GM12878 (cell line): ENCODE results near the gene ISG20L2. TPM values are rescaled to one million over a fixed set of nuclear protein-coding genes. Genes with fewer than 3 reads are reported as not detected.

Source experiments
- ATAC-seq: fragments of 200-7000 bp; cut with Tn5 transposase; 3 replicates; pipeline ENCODE4 v1.9.1; 2020; ENCODE audit warnings: mild to moderate bottlenecking, moderate library complexity
- BruUV-seq: library from RNA; stranded (reverse); fragments of 400-500 nt; replicated peaks from 2 replicates; lab custom pipeline; 2021; lab: Mats Ljungman, UMichigan
- CTCF ChIA-PET: fragments of 300-600 bp; sonication (Branson Sonifier 250); formaldehyde crosslinking; extraction: SDS; loops from one replicate; lab custom pipeline; 2021; ENCODE audit warnings: inconsistent platforms; lab: Yijun Ruan, JAX
- POLR2A ChIA-PET: fragments of 350-600 bp; formaldehyde crosslinking; extraction: SDS; loops from one replicate; lab custom pipeline; 2021; ENCODE audit warnings: inconsistent platforms; lab: Charles Lee
- RAD21 ChIA-PET: fragments of 300-600 bp; sonication (Branson Sonifier 250); formaldehyde crosslinking; loops from one replicate; lab custom pipeline; 2023; ENCODE audit warnings: antibody characterized with exemption; ENCODE audit not compliant: unreplicated experiment; lab: Charles Lee
- SMC1A ChIA-PET: fragments of 300-600 bp; sonication (Branson Sonifier 250); formaldehyde crosslinking; loops from one replicate; lab custom pipeline; 2023; ENCODE audit not compliant: unreplicated experiment, uncharacterized antibody; lab: Charles Lee
- DNase-seq: peaks from one replicate; pipeline ENCODE4 v3.0.0-alpha.2; 2011; ENCODE audit warnings: low read depth, low spot score
- FAIRE-seq: peaks from 3 replicates; lab custom pipeline; 2011; peaks lifted over from hg19 to GRCh38; lab: Jason Lieb, UNC
- H2AFZ ChIP-seq: 2 replicates; pipeline ENCODE4 v1.6.0; 2011; ENCODE audit warnings: low read depth, low read length, control low read depth; ENCODE audit not compliant: control insufficient read depth
- H3K27ac ChIP-seq: 2 replicates; pipeline ENCODE4 v1.5.1; 2011; ENCODE audit warnings: control low read depth; ENCODE audit not compliant: control insufficient read depth, insufficient read depth
- H3K27me3 ChIP-seq, 2 experiments: replicated peaks in 1 of 2; 2 replicates each; pipeline versions ENCODE4 v1.6.0 to v1.6.1; 2011; ENCODE audit warnings: low read length in 1 of 2; ENCODE audit not compliant: control insufficient read depth in 2 of 2, insufficient read depth in 2 of 2
- H3K36me3 ChIP-seq, 2 experiments: 2 replicates each; pipeline ENCODE4 v1.5.1; 2011; ENCODE audit warnings: low read length in 1 of 2; ENCODE audit not compliant: control insufficient read depth in 2 of 2, insufficient read depth in 2 of 2
- H3K4me1 ChIP-seq: 2 replicates; pipeline ENCODE4 v1.6.1; 2011; ENCODE audit warnings: mild to moderate bottlenecking, low read length, moderate library complexity, mixed read lengths; ENCODE audit not compliant: control insufficient read depth, insufficient read depth
- H3K4me2 ChIP-seq: 2 replicates; pipeline ENCODE4 v1.6.0; 2011; ENCODE audit warnings: control low read depth; ENCODE audit not compliant: control insufficient read depth, insufficient read depth
- H3K4me3 ChIP-seq: fragments of 200-600 bp; sonication (generic); 2 replicates; pipeline ENCODE4 v1.5.1; 2016
- H3K79me2 ChIP-seq: 2 replicates; pipeline ENCODE4 v1.6.0; 2011; ENCODE audit warnings: low read length; ENCODE audit not compliant: control insufficient read depth, insufficient read depth
- H3K9ac ChIP-seq: 2 replicates; pipeline ENCODE4 v1.8.0; 2011; ENCODE audit warnings: low read length, control low read depth, mixed read lengths; ENCODE audit not compliant: control insufficient read depth, insufficient read depth
- H3K9me3 ChIP-seq: replicated peaks from 3 replicates; pipeline ENCODE4 v1.5.1; 2011; ENCODE audit warnings: mild to moderate bottlenecking, low read length; ENCODE audit not compliant: control insufficient read depth, insufficient read depth
- H4K20me1 ChIP-seq: 2 replicates; pipeline ENCODE4 v1.6.0; 2011; ENCODE audit not compliant: control insufficient read depth, insufficient read depth
- BHLHE40 ChIP-seq, 2 experiments: fragments of 450-650 bp in 1 of 2; IDR thresholded peaks; 2 replicates each; pipeline ENCODE4 v1.6.1; 2011 to 2017; ENCODE audit warnings: low read depth in 2 of 2, borderline replicate concordance in 1 of 2, improper control_type of control experiment in 1 of 2, low read length in 1 of 2, mild to moderate bottlenecking in 1 of 2
- EED ChIP-seq: sonication (generic); IDR thresholded peaks from 2 replicates; pipeline ENCODE4 v1.6.1; 2016; ENCODE audit warnings: antibody characterized with exemption, low read depth
- ETV6 ChIP-seq, 2 experiments: fragments of 450-650 bp in 1 of 2; IDR thresholded peaks in 1 of 2; conservative IDR thresholded peaks in 1 of 2; 2 replicates each; pipeline ENCODE4 v1.6.1; 2014; ENCODE audit warnings: antibody characterized with exemption in 1 of 2, borderline replicate concordance in 1 of 2, low read depth in 1 of 2, mild to moderate bottlenecking in 1 of 2, moderate library complexity in 1 of 2
- GATAD2B ChIP-seq: fragments of 450-650 bp; conservative IDR thresholded peaks from 2 replicates; pipeline ENCODE4 v1.6.1; 2017; ENCODE audit warnings: low read depth, mild to moderate bottlenecking, moderate library complexity
- KAT2A ChIP-seq: conservative IDR thresholded peaks from 2 replicates; pipeline ENCODE4 v1.6.1; 2011; ENCODE audit warnings: low read depth, low read length; ENCODE audit not compliant: control insufficient read depth
- KLF5 ChIP-seq: fragments of 450-650 bp; IDR thresholded peaks from 2 replicates; pipeline ENCODE4 v1.6.1; 2014; ENCODE audit warnings: mild to moderate bottlenecking; ENCODE audit not compliant: partially characterized antibody
- PML ChIP-seq: IDR thresholded peaks from 2 replicates; pipeline ENCODE4 v1.6.1; 2012; ENCODE audit warnings: low read length, inconsistent platforms
- PRDM15 ChIP-seq: fragments of 450-650 bp; formaldehyde crosslinking; IDR thresholded peaks from 2 replicates; pipeline ENCODE4 v1.4.0; 2020; ENCODE audit warnings: mild to moderate bottlenecking, moderate library complexity
- RAD21 ChIP-seq: IDR thresholded peaks from 2 replicates; pipeline ENCODE4 v1.6.1; 2011; ENCODE audit warnings: mild to moderate bottlenecking, low read depth, low read length, moderate library complexity; ENCODE audit not compliant: insufficient read depth
- SIN3A ChIP-seq: IDR thresholded peaks from 2 replicates; pipeline ENCODE4 v1.6.1; 2012; ENCODE audit warnings: low read depth, low read length, improper control_type of control experiment
- USF1 ChIP-seq: IDR thresholded peaks from 2 replicates; pipeline ENCODE4 v1.6.1; 2011; ENCODE audit warnings: borderline replicate concordance, low read depth, mild to moderate bottlenecking, moderate library complexity, mixed read lengths, low read length; ENCODE audit not compliant: insufficient read depth; ENCODE audit errors: extremely low read length
- ZBTB33 ChIP-seq: fragments of 450-650 bp; IDR thresholded peaks from 2 replicates; pipeline ENCODE4 v1.6.1; 2017; ENCODE audit warnings: mild to moderate bottlenecking
- ZNF384 ChIP-seq: IDR thresholded peaks from 2 replicates; pipeline ENCODE4 v1.6.1; 2012; ENCODE audit warnings: low read depth, mild to moderate bottlenecking, low read length, improper control_type of control experiment, borderline replicate concordance
- WGBS: methylation state at CpG from one replicate; pipeline ENCODE4 v1.1.6; 2016; ENCODE audit warnings: low lambda C conversion rate; ENCODE audit not compliant: insufficient replicate concordance, insufficient coverage; ENCODE audit errors: missing lambda C conversion rate; 5-methylcytosine and 5-hydroxymethylcytosine counted together
- in situ Hi-C: fragments of 300-500 bp; cut with MboI; formaldehyde crosslinking; loops from 9 replicates; pipeline ENCODE4 v1.14.3; 2018; ENCODE audit warnings: mixed read lengths
- intact Hi-C: fragments of 100-400 bp; cut with micrococcal nuclease; formaldehyde crosslinking; loops from one replicate; pipeline ENCODE4 v1.14.2; 2022; ENCODE audit not compliant: unreplicated experiment
- polyA plus RNA-seq, 11 experiments: library from polyadenylated mRNA; depleted of rRNA in 4 of 11; unstranded in 6 of 11; stranded (reverse) in 5 of 11; fragments of >200 nt; fragmentation: Nextera tagmentation in 4 of 11; fragmentation: Illumina TruSeq in 1 of 11; extraction: Ambion mirVana in 4 of 11; extraction: Trizol in 1 of 11; gene quantifications; 1 replicate in 1 of 11; 2 replicates in 10 of 11; pipeline versions ENCODE4 v1.2.1 to v1.2.3, GENCODE V29; 2011 to 2016; ENCODE audit warnings: inconsistent platforms in 2 of 11, missing spikeins in 2 of 11, low read depth in 1 of 11
- total RNA-seq, 4 experiments: library from RNA; depleted of rRNA in 3 of 4; stranded (reverse); fragments of >200 nt in 3 of 4; fragmentation: Illumina TruSeq in 1 of 4; extraction: Trizol in 1 of 4; gene quantifications; 2 replicates each; pipeline versions ENCODE4 v1.2.1 to v1.2.3, GENCODE V29; 2013 to 2021

The ISG20L2 gene
- total and polyA plus RNA-seq, 10 of the 15 experiments (the other 5 are each of a cell fraction or from before 2014, with no cell fraction given) = 16.4 to 111 (median 48.0) TPM

- TF ChIP-seq PRDM15 (CRISPR knock-in tag) (no peak), ETV6 (conservative IDR thresholded peaks at IDR 0.05 in 1 of 2, IDR thresholded peaks at IDR 0.05 in 1 of 2; ENCODE audit: borderline replicate concordance in 1 of 2, low read depth in 1 of 2) (no peak)
Observed at GRCh38 chr1:156708218-156708661, 20.3 kb downstream of the ISG20L2 start (continued).

- FAIRE-seq (no peak), DNase-seq (no peak), ATAC-seq (no peak)
- POLR2A ChIA-PET = interaction anchor here (1.4 kb wide), 1 partner anchor 21 kb away, joined by 4 read pairs; the partner anchor contains the start of genes ISG20L2 and METTL25B
- no peaks in the 10 kb centered on the region; the same call in 1 of the 2 replicates for H4K20me1 ChIP-seq
- no peaks in the 10 kb centered on the region for H3K9me3 ChIP-seq
- H3K9ac ChIP-seq = no peak overlapping the region
- intact Hi-C loops (no loop called here), in situ Hi-C loops (no loop called here)
- CTCF ChIA-PET = interaction anchor here (0.6 to 9.5 kb wide), 12 partner anchors 11 to 432 kb away, joined by 3 to 157 read pairs (median 10); partner anchors contain the start of genes INSRR, ISG20L2, METTL25B and NTRK1
- H3K4me1 ChIP-seq = peaks cover 6% of the 10 kb centered on the region
- H3K4me2 ChIP-seq = no peak overlapping the region
- no peaks in the 10 kb centered on the region for H3K79me2 ChIP-seq
- SMC1A ChIA-PET = interaction anchor here (0.9 to 2.4 kb wide), 5 partner anchors 16 to 23 kb away, joined by 3 to 11 read pairs (median 7); no protein-coding TSS in a partner anchor
- WGBS = 38% methylated on average over 7 of the region's 8 CpGs
- peaks cover 10 to 15% of the 10 kb centered on the region in 2 experiments for H3K27me3 ChIP-seq
- RAD21 ChIA-PET = interaction anchor here (0.6 to 3.6 kb wide), 6 partner anchors 14 to 181 kb away, joined by 3 to 28 read pairs (median 10); partner anchors contain the start of gene INSRR
- H3K4me3 ChIP-seq = no peak overlapping the region
- BruUV-seq = no TSS peak
- H2AFZ ChIP-seq = no peak overlapping the region
- no peak overlapping the region for H3K27ac ChIP-seq
- H3K36me3 ChIP-seq = no peaks in the 10 kb centered on the region; a peak in 2 of 4 replicates
- TF ChIP-seq RAD21 (no peak), KLF5 (no peak), EED (no peak), KAT2A (no peak), GATAD2B (no peak), USF1 (no peak), SIN3A (no peak), ZBTB33 (no peak), ZNF384 (no peak), PML (no peak), BHLHE40 (IDR thresholded peaks at IDR 0.05; ENCODE audit: borderline replicate concordance in 1 of 2, low read depth in 2 of 2, low read length in 1 of 2) (no peak)
Observed at GRCh38 chr1:156707417-156708217, 20.9 kb downstream of the ISG20L2 start.
